ENCODE results near the gene ITGAV.
A peak's percentile ranks its signal among the peaks of the same experiment; 100 is the strongest.
"Not testable (repeated sequence)": the region's sequence is repeated elsewhere in the genome, so short reads cannot be mapped to it uniquely, and the experiment has no call there.

ITGAV gene

DNA sequence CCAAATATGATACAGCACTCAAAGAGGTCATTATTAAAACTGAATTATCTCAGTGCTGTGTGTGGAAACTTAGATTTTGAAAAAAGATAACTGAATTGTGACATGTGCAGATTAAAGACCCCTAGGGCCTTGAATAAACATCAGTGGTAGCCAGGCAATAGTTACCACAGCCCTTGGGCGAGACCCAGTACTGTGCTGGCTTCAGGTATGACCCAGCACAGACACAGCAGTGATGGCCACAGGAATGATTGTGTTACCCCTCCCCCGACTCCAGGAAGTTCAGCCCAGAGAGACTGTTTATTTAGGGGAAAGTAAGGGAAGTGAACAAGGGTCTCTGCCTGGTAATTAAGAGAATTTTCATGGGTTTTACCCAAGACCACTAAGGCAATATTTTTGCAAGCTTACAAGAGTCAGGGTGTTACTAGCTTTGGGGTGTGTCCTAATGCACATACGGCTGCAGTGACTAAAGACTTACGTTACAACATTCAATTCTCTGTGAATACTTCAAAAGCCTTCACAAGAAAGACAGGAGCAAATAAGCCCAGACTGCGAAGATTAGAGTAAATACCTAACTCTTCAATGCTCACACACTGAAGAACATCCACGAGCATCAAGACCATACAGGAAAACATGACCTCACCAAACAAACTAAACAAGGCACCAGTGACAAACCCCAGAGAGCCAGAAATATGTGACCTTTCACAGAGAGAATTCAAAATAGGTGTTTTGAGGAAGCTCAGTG, 28.2 kb upstream of the ITGAV start:
- H3K27me3 Mint-ChIP-seq = no peaks in the 10 kb centered on the region
- H3K27ac Mint-ChIP-seq = no peak overlapping the region
- H3K9me3 Mint-ChIP-seq = peaks cover 20% of the 10 kb centered on the region
- H3K4me1 Mint-ChIP-seq (ENCODE audit: low read depth) = no peaks in the 10 kb centered on the region
- no peak overlapping the region for H3K4me3 Mint-ChIP-seq
- no peaks in the 10 kb centered on the region for H3K36me3 Mint-ChIP-seq (ENCODE audit: low read depth)
- intact Hi-C loops (cut with micrococcal nuclease) = no loop called here

DNA sequence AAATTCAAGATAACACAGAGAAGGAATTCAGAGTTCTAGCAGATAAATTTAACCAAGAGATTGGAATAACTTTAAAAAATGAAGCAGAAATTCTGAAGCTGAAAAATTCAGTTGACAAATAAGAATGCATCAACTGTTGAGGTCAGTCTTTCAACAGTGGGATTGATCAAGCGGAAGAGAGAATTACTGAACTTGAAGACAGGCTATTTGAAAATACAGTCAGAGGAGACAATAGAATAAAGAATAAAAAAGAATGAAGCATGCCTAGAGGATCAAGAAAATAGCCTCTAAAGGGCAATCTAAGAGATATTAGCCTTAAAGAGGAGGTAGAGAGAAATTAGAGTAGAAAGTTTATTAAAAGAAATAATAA, 27.7 kb upstream of the ITGAV start:
- intact Hi-C loops (cut with micrococcal nuclease) = no loop called here
- Mint-ChIP-seq H3K36me3 (ENCODE audit: low read depth) (no peaks in the 10 kb centered on the region), H3K4me3 (no peak overlapping the region), H3K27ac (no peak overlapping the region), H3K9me3 (peaks cover 20% of the 10 kb centered on the region), H3K4me1 (ENCODE audit: low read depth) (no peaks in the 10 kb centered on the region), H3K27me3 (no peaks in the 10 kb centered on the region)

DNA sequence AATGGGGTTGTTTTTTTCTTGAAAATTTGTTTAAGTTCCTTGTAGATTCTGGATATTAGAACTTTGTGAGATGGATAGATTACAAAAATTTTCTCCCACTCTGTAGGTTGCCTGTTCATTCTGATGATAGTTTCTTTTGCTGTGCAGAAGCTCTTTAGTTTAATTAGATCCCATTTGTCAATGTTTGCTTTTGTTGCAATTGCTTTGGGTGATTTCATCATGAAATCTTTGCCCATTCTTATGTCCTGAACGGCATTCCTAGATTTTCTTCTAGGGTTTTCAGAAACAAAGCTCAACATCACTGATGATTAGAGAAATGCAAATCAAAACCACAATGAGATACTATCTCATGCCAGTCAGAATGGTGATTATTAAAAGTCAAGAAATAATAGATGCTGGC, 21.3 kb upstream of the ITGAV start:
- H3K36me3 Mint-ChIP-seq (ENCODE audit: low read depth); H3K27ac Mint-ChIP-seq; H3K27me3 Mint-ChIP-seq; intact Hi-C loops (cut with micrococcal nuclease); H3K4me3 Mint-ChIP-seq: not testable (repeated sequence)
- Mint-ChIP-seq H3K9me3 (peaks cover 14% of the 10 kb centered on the region), H3K4me1 (ENCODE audit: low read depth) (peaks cover 22% of the 10 kb centered on the region)

DNA sequence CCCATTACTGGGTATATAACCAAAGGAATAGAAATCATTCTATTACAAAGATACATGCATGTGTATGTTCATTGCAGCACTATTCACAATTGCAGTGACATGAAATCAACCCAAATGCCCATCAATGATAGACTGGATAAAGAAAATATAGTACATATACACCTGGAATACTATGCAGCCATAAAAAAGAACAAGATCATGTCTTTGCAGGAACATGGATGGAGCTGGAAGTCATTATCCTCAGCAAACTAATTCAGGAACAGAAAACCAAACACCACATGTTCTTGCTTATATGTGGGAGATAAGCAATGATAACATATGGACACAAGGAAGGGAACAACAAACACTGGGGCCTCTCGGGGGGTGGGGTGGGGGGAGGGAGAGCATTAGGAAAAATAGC, 20.7 kb upstream of the ITGAV start:
- H3K27me3 Mint-ChIP-seq; intact Hi-C loops (cut with micrococcal nuclease); H3K9me3 Mint-ChIP-seq; H3K36me3 Mint-ChIP-seq (ENCODE audit: low read depth); H3K27ac Mint-ChIP-seq; H3K4me3 Mint-ChIP-seq: not testable (repeated sequence)
- peaks cover 22% of the 10 kb centered on the region for H3K4me1 Mint-ChIP-seq (ENCODE audit: low read depth)

DNA sequence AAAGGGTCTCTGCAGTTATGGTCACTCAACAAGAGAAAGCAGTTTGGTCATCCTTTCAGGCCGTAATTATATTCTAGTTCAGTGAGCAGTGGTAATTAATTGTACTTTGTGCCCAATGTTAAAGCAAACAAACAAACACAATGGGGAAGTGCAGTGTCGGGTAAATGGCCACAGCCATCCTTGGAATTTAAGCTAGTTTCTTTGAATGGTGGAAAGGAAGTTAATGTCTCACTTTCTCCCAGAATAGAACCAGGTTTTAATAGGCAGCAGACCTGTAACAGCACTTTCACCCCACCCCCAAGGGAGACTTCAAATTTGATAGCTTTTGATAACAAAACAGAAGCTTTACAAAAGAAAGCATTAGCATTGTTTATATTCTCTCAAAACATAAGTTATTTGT, 20.0 kb upstream of the ITGAV start:
- H3K27ac Mint-ChIP-seq = no peak overlapping the region
- no peaks in the 10 kb centered on the region for H3K36me3 Mint-ChIP-seq (ENCODE audit: low read depth)
- intact Hi-C loops (cut with micrococcal nuclease) = no loop called here
- H3K27me3 Mint-ChIP-seq = no peaks in the 10 kb centered on the region
- H3K4me1 Mint-ChIP-seq (ENCODE audit: low read depth) = peaks cover 22% of the 10 kb centered on the region
- no peak overlapping the region for H3K4me3 Mint-ChIP-seq
- H3K9me3 Mint-ChIP-seq = peaks cover 8% of the 10 kb centered on the region

DNA sequence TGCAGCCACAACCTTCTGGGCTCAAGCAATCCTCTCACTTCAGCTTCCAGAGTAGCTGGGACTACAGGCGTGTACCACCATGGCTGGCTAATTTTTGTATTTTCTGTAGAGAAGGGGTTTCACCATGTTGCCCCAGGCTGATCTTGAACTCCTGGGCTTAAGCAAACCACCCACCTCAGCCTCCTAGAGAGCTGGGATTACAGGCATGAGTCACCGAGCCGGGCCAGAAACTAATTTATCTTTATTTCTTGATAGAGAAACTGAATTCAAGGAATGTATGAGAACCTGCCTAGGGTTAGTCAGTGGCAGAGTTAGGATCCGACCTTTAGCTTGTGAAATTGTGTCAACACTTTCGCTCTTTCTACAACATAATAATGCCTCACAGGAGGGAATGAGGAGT, 19.3 kb upstream of the ITGAV start:
- H3K27me3 Mint-ChIP-seq = no peaks in the 10 kb centered on the region
- intact Hi-C loops (cut with micrococcal nuclease) = no loop called here
- H3K4me3 Mint-ChIP-seq = no peak overlapping the region
- peaks cover 22% of the 10 kb centered on the region for H3K4me1 Mint-ChIP-seq (ENCODE audit: low read depth)
- peaks cover 8% of the 10 kb centered on the region for H3K9me3 Mint-ChIP-seq
- no peak overlapping the region for H3K27ac Mint-ChIP-seq
- no peaks in the 10 kb centered on the region for H3K36me3 Mint-ChIP-seq (ENCODE audit: low read depth)

DNA sequence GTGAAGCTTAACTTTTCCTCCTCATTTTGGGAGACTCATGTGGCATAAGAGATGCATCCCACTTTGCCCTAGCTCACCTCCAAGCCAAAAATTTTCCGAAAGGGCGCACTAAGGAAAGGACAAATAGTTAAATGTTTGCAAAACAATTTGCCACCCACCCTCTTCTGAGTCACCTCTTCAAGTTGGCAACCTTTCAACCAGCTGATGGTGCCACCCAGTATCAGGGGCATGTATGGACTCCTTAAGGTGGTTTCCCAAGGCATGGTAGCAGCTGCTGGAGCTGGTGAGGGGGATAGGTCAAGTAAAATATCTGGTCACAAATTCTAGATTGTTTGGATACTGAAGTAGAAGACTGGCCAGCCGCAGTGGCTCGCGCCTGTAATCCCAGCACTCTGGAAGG, 17.2 kb upstream of the ITGAV start:
- peaks cover 26% of the 10 kb centered on the region for H3K4me1 Mint-ChIP-seq (ENCODE audit: low read depth)
- no peaks in the 10 kb centered on the region for H3K36me3 Mint-ChIP-seq (ENCODE audit: low read depth)
- no peak overlapping the region for H3K4me3 Mint-ChIP-seq
- H3K9me3 Mint-ChIP-seq = peaks cover 8% of the 10 kb centered on the region
- intact Hi-C loops (cut with micrococcal nuclease) = no loop called here
- peak overlapping the region; percentile 59 for H3K27ac Mint-ChIP-seq
- no peaks in the 10 kb centered on the region for H3K27me3 Mint-ChIP-seq

DNA sequence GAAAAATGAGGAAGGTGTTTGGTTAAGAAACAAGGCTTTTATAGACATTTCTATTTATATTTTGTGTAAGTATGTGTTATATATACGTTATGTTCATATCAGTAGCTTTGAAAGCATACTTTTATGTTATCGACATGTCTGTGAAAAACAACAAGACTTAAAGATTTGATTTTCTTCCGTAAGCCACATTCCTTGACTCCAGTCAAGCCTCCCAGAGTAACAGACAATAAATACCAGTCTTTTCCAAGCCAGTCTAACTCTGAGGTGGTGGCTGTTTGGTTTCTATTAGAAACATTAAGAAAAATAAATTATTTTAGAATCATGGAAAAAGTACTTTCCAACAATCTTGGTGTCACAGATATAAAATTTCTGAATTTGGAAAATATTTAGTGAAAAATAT, 16.3 kb upstream of the ITGAV start:
- H3K36me3 Mint-ChIP-seq (ENCODE audit: low read depth) = no peaks in the 10 kb centered on the region
- H3K27me3 Mint-ChIP-seq = no peaks in the 10 kb centered on the region
- H3K27ac Mint-ChIP-seq = peak overlapping the region; percentile 59
- intact Hi-C loops (cut with micrococcal nuclease) = no loop called here
- H3K9me3 Mint-ChIP-seq = peaks cover 8% of the 10 kb centered on the region
- no peak overlapping the region for H3K4me3 Mint-ChIP-seq
- H3K4me1 Mint-ChIP-seq (ENCODE audit: low read depth) = peaks cover 26% of the 10 kb centered on the region

DNA sequence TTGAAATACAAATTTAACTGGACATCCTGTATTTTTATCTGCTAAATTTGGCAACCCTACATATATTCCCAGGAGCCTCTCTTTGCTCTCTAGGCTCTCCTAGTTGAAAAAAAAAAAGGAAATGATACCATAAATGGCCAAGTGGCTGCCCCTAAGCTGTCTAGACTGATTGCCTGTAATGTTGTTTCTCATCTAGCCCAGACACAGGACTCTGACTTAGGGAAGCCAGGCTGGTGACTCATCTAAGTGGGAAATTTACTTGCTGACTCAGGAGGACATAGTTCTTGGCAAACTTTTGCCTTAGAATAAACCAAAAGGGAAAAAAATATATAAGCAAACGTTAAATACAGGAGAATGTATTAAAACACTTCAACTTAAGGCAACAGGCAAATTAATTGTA, 14.6 kb upstream of the ITGAV start:
- intact Hi-C loops (cut with micrococcal nuclease) = loop anchor here (1.0 to 5.0 kb wide), 2 partner anchors 14 to 88 kb away; partner anchors contain the start of gene ZC3H15
- H3K4me1 Mint-ChIP-seq (ENCODE audit: low read depth) = peaks cover 20% of the 10 kb centered on the region
- peaks cover 8% of the 10 kb centered on the region for H3K9me3 Mint-ChIP-seq
- peak overlapping the region; percentile 51 for H3K27ac Mint-ChIP-seq
- H3K27me3 Mint-ChIP-seq = no peaks in the 10 kb centered on the region
- no peak overlapping the region for H3K4me3 Mint-ChIP-seq
- H3K36me3 Mint-ChIP-seq (ENCODE audit: low read depth) = no peaks in the 10 kb centered on the region

DNA sequence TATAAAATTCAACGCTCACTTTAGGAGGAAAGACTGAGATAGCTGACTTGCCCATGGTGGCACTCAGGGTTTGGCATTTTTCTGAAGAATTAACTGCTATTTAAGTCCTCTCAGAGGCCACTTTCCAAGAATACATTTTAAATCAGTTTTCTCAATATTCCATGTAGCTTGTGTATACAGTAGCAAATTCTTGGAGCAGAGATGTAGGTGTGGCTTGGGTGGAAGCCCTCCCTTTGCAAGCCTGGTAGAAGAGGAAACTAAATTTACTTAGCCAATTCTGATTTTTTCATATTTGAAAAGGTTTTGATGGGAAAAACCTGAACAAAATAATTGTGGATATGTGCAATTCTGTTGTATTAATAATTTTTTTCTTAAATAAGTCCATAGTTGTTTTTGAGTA, 14.0 kb upstream of the ITGAV start:
- peak overlapping the region; percentile 51 for H3K27ac Mint-ChIP-seq
- H3K4me3 Mint-ChIP-seq = no peak overlapping the region
- intact Hi-C loops (cut with micrococcal nuclease) = loop anchor here (1.0 to 5.0 kb wide), 2 partner anchors 13 to 89 kb away; partner anchors contain the start of gene ZC3H15
- peaks cover 15% of the 10 kb centered on the region for H3K4me1 Mint-ChIP-seq (ENCODE audit: low read depth)
- H3K36me3 Mint-ChIP-seq (ENCODE audit: low read depth) = no peaks in the 10 kb centered on the region
- H3K27me3 Mint-ChIP-seq = no peaks in the 10 kb centered on the region
- peaks cover 8% of the 10 kb centered on the region for H3K9me3 Mint-ChIP-seq

DNA sequence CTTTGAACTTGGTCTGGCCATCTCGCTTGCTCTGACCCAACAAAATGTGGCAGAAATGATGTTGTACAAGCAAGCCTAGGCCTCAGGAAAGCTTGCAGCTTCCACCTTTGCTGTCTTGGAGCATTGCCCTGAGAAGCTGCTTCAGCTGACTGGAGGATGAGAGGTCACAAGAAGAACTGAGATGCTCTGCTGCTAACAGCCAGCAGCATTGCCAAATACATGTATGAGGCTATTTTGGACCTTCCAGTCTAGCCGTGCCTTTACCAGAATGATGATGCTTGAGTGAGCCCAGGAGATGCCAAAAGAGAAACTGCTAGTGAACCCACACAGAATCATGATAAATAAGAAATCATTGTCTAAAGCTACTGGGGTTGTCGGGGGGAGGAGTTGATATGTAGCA, 13.2 kb upstream of the ITGAV start:
- Mint-ChIP-seq H3K4me3 (no peak overlapping the region), H3K9me3 (peaks cover 8% of the 10 kb centered on the region), H3K27ac (no peak overlapping the region), H3K4me1 (ENCODE audit: low read depth) (peaks cover 14% of the 10 kb centered on the region), H3K27me3 (no peaks in the 10 kb centered on the region), H3K36me3 (ENCODE audit: low read depth) (no peaks in the 10 kb centered on the region)
- intact Hi-C loops (cut with micrococcal nuclease) = loop anchor here (5.0 kb wide), 1 partner anchor 89 kb away; the partner anchor contains the start of gene ZC3H15

DNA sequence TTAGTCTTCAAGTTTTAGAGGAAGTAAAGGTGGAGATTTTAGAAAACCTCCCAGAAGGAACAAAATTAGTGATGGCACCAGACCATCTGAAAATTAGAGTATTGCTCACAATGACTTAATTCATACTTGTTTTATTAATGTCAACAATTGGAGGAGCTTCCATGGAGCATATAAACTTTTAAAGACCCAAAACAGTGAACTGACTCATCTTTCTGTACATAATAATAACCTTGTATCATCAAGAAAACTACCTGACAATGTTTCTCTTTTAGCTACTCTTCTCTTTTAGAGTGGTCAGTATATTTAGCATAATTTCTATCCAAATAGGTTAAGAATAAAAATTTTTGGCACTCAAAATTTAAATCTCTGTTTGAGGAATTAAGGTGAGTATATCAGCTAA, 7.2 kb upstream of the ITGAV start:
- no peaks in the 10 kb centered on the region for H3K9me3 Mint-ChIP-seq
- H3K4me1 Mint-ChIP-seq (ENCODE audit: low read depth) = no peaks in the 10 kb centered on the region
- H3K4me3 Mint-ChIP-seq = no peak overlapping the region
- intact Hi-C loops (cut with micrococcal nuclease) = no loop called here
- peaks cover 1% of the 10 kb centered on the region for H3K27me3 Mint-ChIP-seq
- no peak overlapping the region for H3K27ac Mint-ChIP-seq
- no peaks in the 10 kb centered on the region for H3K36me3 Mint-ChIP-seq (ENCODE audit: low read depth)

DNA sequence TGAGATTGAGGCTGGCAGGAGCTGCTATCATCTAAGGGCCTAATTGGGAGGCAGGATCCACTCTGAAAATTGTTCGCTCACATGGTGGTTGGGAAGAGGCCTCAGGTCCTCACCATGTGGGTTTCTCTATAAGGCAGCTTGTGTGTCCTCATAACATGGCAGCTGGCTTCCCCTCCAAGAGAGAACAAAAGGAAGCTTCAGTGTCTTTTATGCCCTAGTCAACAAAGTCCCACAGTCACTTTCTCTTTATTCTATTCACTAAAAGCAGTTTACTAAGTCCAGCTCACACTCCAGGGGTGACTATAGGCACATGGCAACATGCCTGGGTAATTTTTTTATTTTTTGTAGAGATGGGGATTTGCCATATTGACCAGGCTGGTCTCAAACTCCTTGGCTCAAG, 5.8 kb upstream of the ITGAV start:
- Mint-ChIP-seq H3K36me3 (ENCODE audit: low read depth) (no peaks in the 10 kb centered on the region), H3K4me1 (ENCODE audit: low read depth) (peaks cover 3% of the 10 kb centered on the region), H3K9me3 (no peaks in the 10 kb centered on the region), H3K27ac (no peak overlapping the region), H3K27me3 (peaks cover 1% of the 10 kb centered on the region), H3K4me3 (no peak overlapping the region)
- intact Hi-C loops (cut with micrococcal nuclease) = no loop called here

DNA sequence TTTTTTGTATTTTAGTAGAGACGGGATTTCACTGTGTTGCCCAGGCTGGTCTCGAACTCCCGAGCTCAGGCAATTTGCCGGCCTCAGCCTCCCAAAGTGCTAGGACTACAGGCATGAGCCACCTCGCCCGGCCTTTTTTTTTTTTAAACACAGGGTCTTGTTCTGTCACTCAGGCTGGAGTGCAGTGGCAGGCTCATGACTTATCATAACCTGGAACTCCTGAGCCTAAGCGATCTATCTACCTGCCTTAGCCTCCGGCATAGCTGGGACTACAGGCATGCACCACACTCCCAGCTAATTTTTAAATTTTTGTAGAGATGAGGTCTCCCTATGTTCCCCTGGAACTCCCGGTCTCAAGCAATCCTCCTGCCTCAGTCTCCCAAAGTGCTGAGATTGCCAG, 1.4 kb upstream of the ITGAV start:
- Mint-ChIP-seq H3K9me3 (no peaks in the 10 kb centered on the region), H3K4me3 (no peak overlapping the region), H3K36me3 (ENCODE audit: low read depth) (peaks cover 17% of the 10 kb centered on the region), H3K27ac (no peak overlapping the region), H3K4me1 (ENCODE audit: low read depth) (peaks cover 21% of the 10 kb centered on the region), H3K27me3 (peaks cover 1% of the 10 kb centered on the region)
- intact Hi-C loops (cut with micrococcal nuclease) = no loop called here

Measured in dendritic cell treated with granulocyte-macrophage colony-stimulating factor and Interleukin-4, amounts not matched to agents 40 ng/mL and 50 ng/mL, for 4 days (primary cell).